ENCODE measurements around the gene NAP1L1.

The NAP1L1 gene

DNA sequence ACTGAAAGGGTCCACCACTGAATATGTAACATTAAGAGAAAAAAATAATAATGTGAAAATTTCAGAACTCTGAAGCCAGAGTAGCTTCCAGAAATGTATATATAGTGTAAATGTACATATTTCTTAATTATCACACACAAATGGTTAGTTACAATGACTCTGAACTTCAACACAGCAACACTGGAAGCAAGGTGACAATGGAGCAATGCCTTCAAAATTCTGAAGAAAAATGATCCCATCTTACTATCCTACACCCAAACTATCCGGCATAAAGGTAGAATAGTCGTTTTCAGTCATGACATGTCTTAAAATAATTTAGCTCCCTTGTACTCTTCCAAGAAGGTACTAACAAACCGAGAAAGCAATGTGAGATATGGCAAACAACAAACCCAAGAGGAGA lies 11.9 kb downstream of the NAP1L1 start:
- H3K27ac ChIP-seq, result no peak overlapping the region
- TF ChIP-seq, protein P1, sequence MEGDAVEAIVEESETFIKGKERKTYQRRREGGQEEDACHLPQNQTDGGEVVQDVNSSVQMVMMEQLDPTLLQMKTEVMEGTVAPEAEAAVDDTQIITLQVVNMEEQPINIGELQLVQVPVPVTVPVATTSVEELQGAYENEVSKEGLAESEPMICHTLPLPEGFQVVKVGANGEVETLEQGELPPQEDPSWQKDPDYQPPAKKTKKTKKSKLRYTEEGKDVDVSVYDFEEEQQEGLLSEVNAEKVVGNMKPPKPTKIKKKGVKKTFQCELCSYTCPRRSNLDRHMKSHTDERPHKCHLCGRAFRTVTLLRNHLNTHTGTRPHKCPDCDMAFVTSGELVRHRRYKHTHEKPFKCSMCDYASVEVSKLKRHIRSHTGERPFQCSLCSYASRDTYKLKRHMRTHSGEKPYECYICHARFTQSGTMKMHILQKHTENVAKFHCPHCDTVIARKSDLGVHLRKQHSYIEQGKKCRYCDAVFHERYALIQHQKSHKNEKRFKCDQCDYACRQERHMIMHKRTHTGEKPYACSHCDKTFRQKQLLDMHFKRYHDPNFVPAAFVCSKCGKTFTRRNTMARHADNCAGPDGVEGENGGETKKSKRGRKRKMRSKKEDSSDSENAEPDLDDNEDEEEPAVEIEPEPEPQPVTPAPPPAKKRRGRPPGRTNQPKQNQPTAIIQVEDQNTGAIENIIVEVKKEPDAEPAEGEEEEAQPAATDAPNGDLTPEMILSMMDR (conservative IDR thresholded peaks at IDR 0.05), result no peak
- TF ChIP-seq ZFX (IDR thresholded peaks at IDR 0.05), result no peak

DNA sequence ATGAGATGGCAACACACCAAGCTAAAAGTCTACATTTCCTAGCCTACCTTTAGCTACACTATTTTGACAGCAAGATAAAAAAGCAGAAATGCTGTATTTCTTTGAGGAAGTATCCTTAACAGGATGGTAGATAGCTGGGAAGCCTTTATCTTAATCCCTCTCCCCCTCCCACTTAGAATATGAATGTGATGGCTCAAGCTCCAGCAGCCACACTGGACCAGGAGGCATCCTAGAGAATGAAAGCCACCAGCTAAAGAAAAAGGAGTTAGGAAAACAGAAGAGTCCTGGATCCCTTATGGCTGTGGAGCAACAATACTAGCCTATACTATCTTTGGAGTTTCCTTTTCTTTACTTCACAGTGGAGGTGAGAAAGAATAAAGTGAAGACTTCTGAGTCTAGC lies 15.1 kb downstream of the NAP1L1 start:
- TF ChIP-seq ZFX (IDR thresholded peaks at IDR 0.05), result no peak
- TF ChIP-seq, protein P1 (conservative IDR thresholded peaks at IDR 0.05), result no peak
- H3K27ac ChIP-seq, result no peak overlapping the region

DNA sequence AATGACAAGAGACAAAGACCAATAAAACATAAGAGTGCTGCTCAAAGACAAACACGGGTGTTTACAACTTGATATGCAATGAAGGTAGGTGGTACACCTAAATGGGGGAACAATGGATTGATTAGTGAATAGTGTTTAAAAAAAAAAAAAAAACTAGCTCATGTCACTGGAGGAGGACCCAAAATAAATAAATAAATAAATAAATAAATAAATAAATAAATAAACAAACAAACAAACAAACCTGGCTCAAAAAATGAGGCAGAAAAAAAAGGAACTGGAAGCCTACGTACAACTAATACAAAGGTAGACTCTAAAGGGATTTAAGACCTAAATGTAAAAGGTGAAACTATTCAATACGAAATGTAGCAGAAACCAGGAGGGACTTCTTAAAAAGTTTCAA lies 18.6 kb downstream of the NAP1L1 start:
- H3K27ac ChIP-seq, result no peak overlapping the region
- TF ChIP-seq ZFX (IDR thresholded peaks at IDR 0.05), result no peak
- TF ChIP-seq, protein P1 (conservative IDR thresholded peaks at IDR 0.05), result no peak

DNA sequence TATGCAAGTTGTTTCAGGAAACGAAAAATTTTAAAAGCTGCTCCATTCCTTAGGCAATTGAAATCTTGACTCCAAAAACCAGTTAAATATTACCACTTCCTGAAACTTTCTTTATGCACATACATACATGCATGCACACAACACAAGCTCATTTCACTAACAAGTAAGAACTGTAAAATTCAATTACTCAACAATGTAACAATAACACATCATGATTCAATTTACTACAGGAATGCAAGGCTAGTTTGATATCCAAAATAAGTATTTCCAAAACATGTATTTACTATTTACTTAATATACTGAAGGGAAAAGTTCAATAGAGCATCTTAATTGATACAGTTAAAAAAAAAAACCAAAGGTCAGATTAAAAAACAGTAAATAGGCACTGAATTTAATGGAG lies 19.6 kb downstream of the NAP1L1 start:
- TF ChIP-seq ZFX (IDR thresholded peaks at IDR 0.05), result no peak
- TF ChIP-seq, protein P1 (conservative IDR thresholded peaks at IDR 0.05), result no peak
- H3K27ac ChIP-seq, result no peak overlapping the region

DNA sequence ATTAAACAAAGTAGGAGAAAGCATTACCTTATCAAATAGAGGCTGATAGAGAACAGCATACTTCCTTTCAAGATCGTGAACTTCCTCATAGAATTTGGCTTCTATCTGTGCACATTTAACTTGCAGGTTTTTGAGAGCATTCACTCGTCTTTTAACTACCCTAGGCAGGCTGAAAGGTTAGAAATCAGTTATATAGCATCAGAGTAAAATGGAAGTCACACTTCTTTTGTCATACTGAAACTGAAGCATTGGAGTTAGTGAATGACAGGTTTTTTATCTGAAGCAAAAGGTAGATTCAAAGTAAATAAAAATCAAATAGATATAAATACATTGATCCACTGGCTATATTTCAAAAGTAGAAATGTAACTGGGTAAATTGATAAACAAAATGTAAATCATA lies 24.4 kb downstream of the NAP1L1 start:
- TF ChIP-seq ZFX (IDR thresholded peaks at IDR 0.05), result no peak
- TF ChIP-seq, protein P1 (conservative IDR thresholded peaks at IDR 0.05), result no peak
- no peak overlapping the region for H3K27ac ChIP-seq

DNA sequence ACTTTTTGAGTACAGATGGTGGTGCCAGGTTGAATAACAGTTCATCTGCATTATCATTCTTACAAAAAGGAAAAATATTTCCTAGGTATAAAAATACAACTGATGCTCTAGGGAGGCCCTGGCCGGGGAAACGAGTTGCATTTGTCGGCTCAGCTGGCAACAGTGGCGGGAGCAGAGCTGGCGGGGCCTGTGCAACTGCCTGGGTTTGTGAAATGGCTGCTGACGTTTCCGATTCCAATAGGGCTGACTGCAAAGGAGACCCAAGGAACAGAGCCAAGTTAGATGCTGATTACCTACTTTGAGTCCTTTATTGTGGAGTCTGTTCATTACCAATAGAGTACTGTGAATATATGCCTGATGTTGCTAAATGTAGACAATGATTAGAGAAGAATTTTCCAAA lies 27.2 kb downstream of the NAP1L1 start:
- no peak overlapping the region for H3K27ac ChIP-seq
- TF ChIP-seq ZFX (IDR thresholded peaks at IDR 0.05), result no peak
- TF ChIP-seq, protein P1 (conservative IDR thresholded peaks at IDR 0.05), result no peak

DNA sequence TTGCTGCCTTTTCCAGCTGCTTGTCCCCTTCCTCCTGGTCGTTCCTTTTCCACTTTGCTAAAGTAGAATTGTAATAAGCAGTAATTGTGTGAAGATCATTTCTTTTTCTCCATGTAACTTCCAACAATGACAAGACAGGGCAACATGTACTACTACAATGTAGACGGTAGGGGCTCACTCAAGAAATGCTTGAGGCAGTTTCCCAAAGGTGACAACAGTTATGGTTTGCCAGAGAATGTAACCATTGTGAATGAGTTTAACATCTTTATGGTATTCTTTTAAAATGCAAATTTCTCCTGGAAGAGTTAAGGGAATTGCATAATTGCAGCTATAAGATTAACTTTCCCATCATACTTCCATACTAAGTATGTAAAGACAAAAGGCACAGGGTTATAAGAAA lies 29.1 kb downstream of the NAP1L1 start:
- H3K27ac ChIP-seq, result no peak overlapping the region
- TF ChIP-seq, protein P1 (conservative IDR thresholded peaks at IDR 0.05), result no peak
- no peak for TF ChIP-seq ZFX (IDR thresholded peaks at IDR 0.05)

Measured in C4-2B (cell line).